Gastrocnemius medialis (tissue), 4 donors: ENCODE measurements around the gene CSTA.

Experiments
- CTCF ChIP-seq, 5 experiments: fragments of 450-650 bp in 3 of 5; fragments of 200-600 bp in 2 of 5; sonication (generic) in 2 of 5; IDR thresholded peaks in 4 of 5; conservative IDR thresholded peaks in 1 of 5; 1 replicate in 4 of 5; 2 replicates in 1 of 5; pipeline ENCODE4 v1.5.1; 2016 to 2019; ENCODE audit warnings: antibody characterized with exemption in 5 of 5, mild to moderate bottlenecking in 3 of 5, moderate library complexity in 3 of 5
- POLR2A ChIP-seq, 2 donors: fragments of 450-650 bp; IDR thresholded peaks; one replicate each; pipeline ENCODE4 v1.6.1; 2017; ENCODE audit warnings: antibody characterized with exemption in 2 of 2, mild to moderate bottlenecking in 2 of 2, moderate library complexity in 2 of 2

- no peak for TF ChIP-seq CTCF (IDR thresholded peaks at IDR 0.05 in 4 of 5, conservative IDR thresholded peaks at IDR 0.05 in 1 of 5)
- TF ChIP-seq POLR2A (IDR thresholded peaks at IDR 0.05): no peak
Measured at GRCh38 chr3:122387709-122388108, 62.7 kb downstream of the CSTA start.
